Stimulated activated naive CD8-positive, alpha-beta T cell treated with anti-CD3 and anti-CD28 coated beads, Interleukin-15, Interleukin-2, amounts not matched to agents 100 ng/mL and 50 ng/mL, for 24 hours (primary cell): ENCODE results near the gene TXK.

Experiments used
- H3K27ac Mint-ChIP-seq: one replicate; pipeline ENCODE4 v1.8.0; 2021; ENCODE audit warnings: mild to moderate bottlenecking, mixed read lengths
- H3K27me3 Mint-ChIP-seq: one replicate; pipeline ENCODE4 v1.8.0; 2021; ENCODE audit warnings: mixed read lengths
- H3K36me3 Mint-ChIP-seq: one replicate; pipeline ENCODE4 v1.8.0; 2021; ENCODE audit warnings: low read depth, mixed read lengths
- H3K4me1 Mint-ChIP-seq: one replicate; pipeline ENCODE4 v1.8.0; 2021; ENCODE audit warnings: low read depth, mixed read lengths
- H3K4me3 Mint-ChIP-seq: one replicate; pipeline ENCODE4 v1.8.0; 2021; ENCODE audit warnings: mild to moderate bottlenecking, mixed read lengths
- H3K9me3 Mint-ChIP-seq: one replicate; pipeline ENCODE4 v1.8.0; 2021; ENCODE audit warnings: mixed read lengths

TXK gene

DNA sequence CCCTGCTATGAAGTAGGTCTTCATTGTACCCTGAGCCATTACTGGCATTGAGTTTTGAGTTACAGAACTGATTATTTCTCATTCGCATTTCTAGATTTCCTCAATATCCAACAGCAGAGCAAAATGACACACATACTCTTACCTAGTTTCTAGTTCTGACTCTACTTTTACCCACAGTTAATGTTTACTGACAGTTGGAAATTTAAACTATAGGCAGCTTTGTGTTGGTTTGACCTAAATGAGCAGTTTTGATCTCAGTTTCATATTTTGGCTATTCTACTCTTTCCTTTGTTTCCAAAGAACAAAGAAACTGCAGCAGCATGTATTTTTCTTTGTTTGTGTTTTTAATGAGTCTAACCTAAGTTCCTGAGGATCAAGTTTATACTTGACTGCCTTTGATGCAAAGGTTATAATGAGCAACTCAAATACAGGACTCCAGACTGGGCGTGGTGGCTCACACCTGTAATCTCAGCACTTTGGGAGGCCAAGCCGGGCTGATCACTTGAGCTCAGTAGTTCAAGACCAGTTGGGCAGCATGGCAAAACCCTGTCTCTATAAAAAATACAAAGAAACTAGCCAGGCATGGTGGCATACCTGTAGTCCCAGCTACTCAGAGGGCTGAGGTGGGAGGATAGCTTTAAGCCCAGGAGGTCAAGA is 30.4 kb downstream of the TXK start:
- peak overlapping the region; percentile 26 for H3K4me3 Mint-ChIP-seq
- peaks cover 49% of the 10 kb centered on the region for H3K4me1 Mint-ChIP-seq
- peaks cover 16% of the 10 kb centered on the region for H3K36me3 Mint-ChIP-seq
- no peaks in the 10 kb centered on the region for H3K9me3 Mint-ChIP-seq
- H3K27ac Mint-ChIP-seq, result peak overlapping the region; percentile 75
- H3K27me3 Mint-ChIP-seq, result no peaks in the 10 kb centered on the region

- Mint-ChIP-seq H3K4me1 (peaks cover 49% of the 10 kb centered on the region), H3K4me3 (no peak overlapping the region), H3K27ac (no peak overlapping the region), H3K36me3 (peaks cover 16% of the 10 kb centered on the region), H3K27me3 (no peaks in the 10 kb centered on the region), H3K9me3 (no peaks in the 10 kb centered on the region)
These were observed 31.7 kb downstream of the TXK start for GRCh38 chr4:48102303-48102702.

GRCh38 chr4:48100256-48100655 is 33.8 kb downstream of the TXK start:
- Mint-ChIP-seq H3K27ac (no peak overlapping the region), H3K4me1 (peaks cover 41% of the 10 kb centered on the region), H3K27me3 (no peaks in the 10 kb centered on the region), H3K4me3 (no peak overlapping the region), H3K9me3 (no peaks in the 10 kb centered on the region), H3K36me3 (peaks cover 16% of the 10 kb centered on the region)

GRCh38 chr4:48095441-48095840 is 38.6 kb downstream of the TXK start:
- H3K27ac Mint-ChIP-seq, result no peak overlapping the region
- no peaks in the 10 kb centered on the region for H3K9me3 Mint-ChIP-seq
- peaks cover 9% of the 10 kb centered on the region for H3K36me3 Mint-ChIP-seq
- no peak overlapping the region for H3K4me3 Mint-ChIP-seq
- H3K27me3 Mint-ChIP-seq, result no peaks in the 10 kb centered on the region
- H3K4me1 Mint-ChIP-seq, result peaks cover 31% of the 10 kb centered on the region

DNA sequence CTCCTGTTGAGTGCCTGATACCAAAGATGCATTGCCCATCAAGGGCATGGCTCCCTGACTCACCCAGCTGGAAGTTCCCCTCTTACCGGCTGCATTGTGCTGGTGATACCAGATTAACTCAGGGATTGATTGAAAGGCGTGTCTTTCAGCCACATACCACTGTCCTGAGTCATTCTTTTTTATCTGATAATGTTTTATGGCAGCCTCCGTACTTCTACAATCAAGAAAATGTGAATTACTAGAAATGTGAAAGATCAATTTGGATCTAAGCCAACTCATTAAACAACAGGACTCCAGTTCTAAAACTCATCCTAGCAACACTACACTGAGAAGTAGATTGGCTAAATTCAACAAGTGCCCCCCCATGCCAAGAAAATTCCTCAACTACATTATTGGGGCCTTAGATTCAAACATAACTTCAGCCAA is 40.0 kb downstream of the TXK start:
- Mint-ChIP-seq H3K4me1 (peaks cover 23% of the 10 kb centered on the region), H3K9me3 (no peaks in the 10 kb centered on the region), H3K36me3 (peaks cover 6% of the 10 kb centered on the region), H3K27ac (peak overlapping the region; percentile 46), H3K27me3 (no peaks in the 10 kb centered on the region), H3K4me3 (no peak overlapping the region)

GRCh38 chr4:48090621-48091020 is 43.4 kb downstream of the TXK start:
- no peak overlapping the region for H3K4me3 Mint-ChIP-seq
- peaks cover 32% of the 10 kb centered on the region for H3K4me1 Mint-ChIP-seq
- no peak overlapping the region for H3K27ac Mint-ChIP-seq
- H3K9me3 Mint-ChIP-seq, result no peaks in the 10 kb centered on the region
- peaks cover 6% of the 10 kb centered on the region for H3K36me3 Mint-ChIP-seq
- H3K27me3 Mint-ChIP-seq, result no peaks in the 10 kb centered on the region

DNA sequence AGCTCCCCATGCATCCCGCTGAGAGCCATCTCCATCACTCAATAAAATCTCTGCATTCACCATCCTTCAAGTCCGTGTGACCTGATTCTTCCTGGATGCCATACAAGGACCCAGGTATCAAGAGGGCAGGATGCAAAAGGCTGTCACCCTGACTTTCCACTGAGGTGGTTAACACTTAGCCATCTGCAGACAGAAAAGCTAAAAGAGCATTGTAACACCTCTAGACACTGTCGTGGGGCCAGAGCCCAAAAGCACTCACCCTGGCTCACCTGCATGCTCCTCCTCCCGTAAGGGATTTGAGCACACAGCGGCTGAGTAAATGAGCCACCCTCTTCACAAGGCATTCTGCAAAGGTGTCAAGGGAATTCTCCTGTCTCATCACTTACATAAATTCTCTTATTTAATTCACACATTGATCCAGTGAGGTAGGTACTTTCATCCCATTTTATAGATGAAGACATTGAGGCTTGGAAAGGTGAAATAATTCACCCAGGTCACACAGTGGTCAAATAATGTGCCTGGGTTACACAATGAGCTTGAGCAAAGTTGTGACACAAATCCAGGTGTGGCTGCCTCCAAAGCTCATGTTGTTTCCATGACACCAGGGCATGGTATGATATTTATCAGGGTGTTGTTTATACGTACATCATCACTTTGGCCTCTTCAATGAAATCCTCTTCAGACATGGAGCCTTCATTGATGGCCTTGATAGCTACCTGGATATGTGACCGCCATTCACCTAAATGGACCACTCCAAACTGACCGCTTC is 48.0 kb downstream of the TXK start:
- Mint-ChIP-seq H3K27me3 (no peaks in the 10 kb centered on the region), H3K27ac (peak overlapping the region; percentile 9), H3K9me3 (no peaks in the 10 kb centered on the region), H3K36me3 (peaks cover 11% of the 10 kb centered on the region), H3K4me1 (peaks cover 24% of the 10 kb centered on the region), H3K4me3 (no peak overlapping the region)

GRCh38 chr4:48082956-48083355 is 51.1 kb downstream of the TXK start:
- Mint-ChIP-seq H3K27ac (no peak overlapping the region), H3K4me3 (no peak overlapping the region), H3K36me3 (peaks cover 19% of the 10 kb centered on the region), H3K4me1 (peaks cover 49% of the 10 kb centered on the region), H3K27me3 (no peaks in the 10 kb centered on the region), H3K9me3 (no peaks in the 10 kb centered on the region)

DNA sequence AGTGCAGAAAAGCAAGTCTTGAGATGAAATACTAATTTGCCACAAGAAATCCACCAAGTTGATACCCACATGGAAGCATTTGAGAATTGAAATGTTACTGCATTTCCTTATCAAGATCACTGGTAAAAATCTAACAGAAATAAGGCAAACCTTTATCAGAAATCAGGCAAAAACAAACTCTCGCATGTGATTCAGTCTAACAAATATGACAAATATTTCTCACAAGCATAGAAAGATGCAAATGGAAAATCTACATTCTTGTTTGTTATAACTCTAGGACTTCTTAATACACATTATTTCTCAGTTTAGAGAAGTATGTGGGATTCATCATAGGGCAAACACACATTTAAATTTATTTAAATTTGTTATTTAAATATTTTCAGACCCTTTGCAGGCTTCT is 52.9 kb downstream of the TXK start:
- H3K27ac Mint-ChIP-seq, result no peak overlapping the region
- no peak overlapping the region for H3K4me3 Mint-ChIP-seq

GRCh38 chr4:48079972-48080391 is 54.1 kb downstream of the TXK start:
- H3K36me3 Mint-ChIP-seq, result peaks cover 17% of the 10 kb centered on the region
- peak overlapping the region; percentile 28 for H3K27ac Mint-ChIP-seq
- no peaks in the 10 kb centered on the region for H3K9me3 Mint-ChIP-seq
- no peaks in the 10 kb centered on the region for H3K27me3 Mint-ChIP-seq
- no peak overlapping the region for H3K4me3 Mint-ChIP-seq
- H3K4me1 Mint-ChIP-seq, result peaks cover 41% of the 10 kb centered on the region

More for the DNA sequence above, 52.9 kb downstream of the TXK start:
- Mint-ChIP-seq H3K36me3 (peaks cover 19% of the 10 kb centered on the region), H3K4me1 (peaks cover 51% of the 10 kb centered on the region), H3K9me3 (no peaks in the 10 kb centered on the region), H3K27me3 (no peaks in the 10 kb centered on the region)

DNA sequence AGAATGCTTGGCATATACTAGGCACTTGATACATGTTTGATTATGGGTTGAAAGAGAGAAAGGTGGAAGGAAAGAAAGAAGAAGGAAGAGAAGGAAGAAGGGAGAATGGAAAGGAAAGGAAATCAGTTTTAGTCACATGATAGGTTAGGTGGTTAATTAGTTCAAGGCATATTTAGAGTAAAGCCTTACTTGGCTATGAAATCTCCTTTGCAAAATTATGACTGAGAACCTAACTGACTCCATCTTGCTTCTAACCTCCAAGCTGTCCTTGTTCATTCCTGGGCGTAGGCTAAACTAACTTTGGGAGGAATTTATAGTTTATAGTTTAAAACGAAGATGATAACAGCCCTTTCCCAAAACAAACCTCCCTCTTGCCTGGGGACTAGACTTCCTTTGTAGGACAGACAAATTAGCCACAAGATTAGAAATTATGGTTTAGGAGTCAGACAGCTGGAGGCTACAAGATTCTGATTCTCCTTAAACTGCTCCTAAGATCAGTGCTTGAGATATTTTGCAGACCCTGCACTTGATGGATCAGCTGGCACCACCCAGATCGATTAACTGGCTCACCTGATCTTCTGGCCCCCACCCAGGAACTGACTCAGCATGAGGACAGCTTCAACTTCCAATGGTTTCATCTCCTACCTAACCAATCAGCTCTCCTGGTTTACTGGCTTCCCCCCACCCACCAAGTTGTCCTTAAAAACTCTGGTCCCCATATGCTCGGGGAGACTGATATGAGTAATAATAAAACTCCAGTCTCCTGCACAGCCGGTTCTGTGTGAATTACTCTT is 55.0 kb downstream of the TXK start:
- no peak overlapping the region for H3K4me3 Mint-ChIP-seq
- no peaks in the 10 kb centered on the region for H3K9me3 Mint-ChIP-seq
- H3K36me3 Mint-ChIP-seq, result peaks cover 14% of the 10 kb centered on the region
- H3K4me1 Mint-ChIP-seq, result peaks cover 49% of the 10 kb centered on the region
- H3K27ac Mint-ChIP-seq, result no peak overlapping the region
- no peaks in the 10 kb centered on the region for H3K27me3 Mint-ChIP-seq

GRCh38 chr4:48078425-48078824 is 55.6 kb downstream of the TXK start:
- Mint-ChIP-seq H3K36me3 (peaks cover 14% of the 10 kb centered on the region), H3K9me3 (no peaks in the 10 kb centered on the region), H3K4me3 (no peak overlapping the region), H3K27me3 (no peaks in the 10 kb centered on the region), H3K4me1 (peaks cover 49% of the 10 kb centered on the region), H3K27ac (no peak overlapping the region)

DNA sequence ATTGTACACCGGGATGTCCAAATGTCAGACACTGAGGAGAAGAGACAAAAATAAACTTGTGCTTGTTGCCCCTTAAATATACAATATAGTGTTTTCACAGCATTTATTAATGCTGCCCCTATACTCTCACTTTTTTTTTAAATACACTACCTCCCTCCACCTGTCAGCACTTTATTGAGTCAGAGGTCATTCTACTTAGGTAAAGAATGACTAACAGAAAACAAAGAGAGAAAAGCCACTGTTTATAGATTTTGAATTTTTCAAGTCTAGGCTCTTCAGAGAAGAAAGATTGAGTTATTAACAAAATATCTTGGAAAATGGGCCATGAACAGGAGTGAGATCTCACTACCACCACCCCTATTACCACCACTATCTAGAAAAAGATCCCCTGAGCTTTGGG is 59.4 kb downstream of the TXK start:
- Mint-ChIP-seq H3K9me3 (no peaks in the 10 kb centered on the region), H3K27me3 (no peaks in the 10 kb centered on the region), H3K36me3 (peaks cover 9% of the 10 kb centered on the region), H3K4me3 (no peak overlapping the region), H3K27ac (no peak overlapping the region), H3K4me1 (peaks cover 31% of the 10 kb centered on the region)

DNA sequence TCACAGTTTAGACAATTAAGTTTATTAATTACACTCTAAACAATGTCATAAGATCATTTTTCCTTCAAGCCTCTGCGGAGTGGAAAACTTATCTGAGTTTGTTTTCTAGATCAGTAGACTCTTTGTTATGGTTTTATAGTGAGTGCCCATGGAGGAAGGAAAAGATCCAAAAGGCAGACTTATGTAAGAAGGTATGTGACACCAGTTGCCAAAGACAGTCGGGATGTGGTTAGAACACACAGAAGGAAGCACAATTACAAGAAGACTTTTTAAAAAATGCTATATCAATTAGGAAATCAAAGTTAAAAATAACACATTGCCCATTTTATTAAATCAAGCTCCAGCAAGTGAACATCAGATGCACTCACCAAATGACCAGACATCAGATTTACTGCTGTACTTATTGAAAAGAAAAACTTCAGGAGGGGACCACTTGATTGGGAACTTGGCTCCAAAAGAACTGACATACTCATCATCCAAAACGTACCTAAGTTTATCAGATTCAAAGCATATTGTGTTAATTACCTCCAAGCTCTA is 60.4 kb downstream of the TXK start:
- Mint-ChIP-seq H3K9me3 (no peaks in the 10 kb centered on the region), H3K27ac (no peak overlapping the region), H3K4me1 (peaks cover 21% of the 10 kb centered on the region), H3K4me3 (no peak overlapping the region), H3K27me3 (no peaks in the 10 kb centered on the region), H3K36me3 (peaks cover 10% of the 10 kb centered on the region)

- peaks cover 20% of the 10 kb centered on the region for H3K4me1 Mint-ChIP-seq
- peaks cover 24% of the 10 kb centered on the region for H3K36me3 Mint-ChIP-seq
- H3K9me3 Mint-ChIP-seq, result no peaks in the 10 kb centered on the region
- no peaks in the 10 kb centered on the region for H3K27me3 Mint-ChIP-seq
- H3K4me3 Mint-ChIP-seq, result no peak overlapping the region
- no peak overlapping the region for H3K27ac Mint-ChIP-seq
These were observed 62.9 kb downstream of the TXK start for GRCh38 chr4:48071191-48071590.
